Neural progenitor cell (in vitro differentiated cells): ENCODE results near the gene SCIN. TPM values are rescaled to one million over a fixed set of nuclear protein-coding genes. Genes with fewer than 3 reads are reported as not detected.

Source experiments
- DNase-seq: peaks from one replicate; pipeline ENCODE4 v3.0.0-alpha.2; 2016; ENCODE audit warnings: low spot score
- H2AFZ ChIP-seq: fragments of 200-600 bp; sonication (generic); replicated peaks from 2 replicates; pipeline ENCODE4 v1.6.1; 2016; ENCODE audit warnings: antibody characterized with exemption
- H3F3A ChIP-seq: fragments of 200-600 bp; sonication (generic); 2 replicates; pipeline ENCODE4 v1.6.1; 2016; ENCODE audit warnings: antibody characterized with exemption, low read depth
- H3K27ac ChIP-seq: fragments of 200-600 bp; sonication (generic); 2 replicates; pipeline ENCODE4 v1.5.1; 2016; ENCODE audit warnings: mild to moderate bottlenecking
- H3K27me3 ChIP-seq: fragments of 200-600 bp; sonication (generic); 2 replicates; pipeline ENCODE4 v1.6.1; 2016; ENCODE audit warnings: mild to moderate bottlenecking, moderate library complexity
- H3K36me3 ChIP-seq: fragments of 200-600 bp; sonication (generic); 2 replicates; pipeline ENCODE4 v1.5.1; 2016
- H3K4me1 ChIP-seq: fragments of 200-600 bp; sonication (generic); 2 replicates; pipeline ENCODE4 v1.6.1; 2016; ENCODE audit warnings: mixed run types
- H3K4me2 ChIP-seq: fragments of 200-600 bp; sonication (generic); 2 replicates; pipeline ENCODE4 v1.6.1; 2016
- H3K4me3 ChIP-seq: fragments of 200-600 bp; sonication (generic); 2 replicates; pipeline ENCODE4 v1.5.1; 2016
- H3K79me2 ChIP-seq: fragments of 200-600 bp; sonication (generic); 2 replicates; pipeline ENCODE4 v1.6.1; 2016; ENCODE audit warnings: low read depth
- H3K9ac ChIP-seq: fragments of 200-600 bp; sonication (generic); 2 replicates; pipeline ENCODE4 v1.6.1; 2016
- H3K9me3 ChIP-seq: fragments of 200-600 bp; sonication (generic); 2 replicates; pipeline ENCODE4 v1.5.1; 2016; ENCODE audit warnings: low read depth
- H4K20me1 ChIP-seq: fragments of 200-600 bp; sonication (generic); 2 replicates; pipeline ENCODE4 v1.6.1; 2016; ENCODE audit warnings: low read depth
- H3K27ac Mint-ChIP-seq: 3 replicates; pipeline ENCODE4 v1.8.0; 2021; ENCODE audit warnings: mixed read lengths
- H3K27me3 Mint-ChIP-seq: 2 replicates; pipeline ENCODE4 v1.8.0; 2022; ENCODE audit warnings: low read depth, mild to moderate bottlenecking, inconsistent platforms, moderate library complexity, mixed read lengths; ENCODE audit not compliant: insufficient read depth
- H3K36me3 Mint-ChIP-seq: 3 replicates; pipeline ENCODE4 v1.8.0; 2021; ENCODE audit warnings: mixed read lengths
- H3K4me1 Mint-ChIP-seq: 3 replicates; pipeline ENCODE4 v1.8.0; 2021; ENCODE audit warnings: mixed read lengths
- H3K4me3 Mint-ChIP-seq: 3 replicates; pipeline ENCODE4 v1.8.0; 2021; ENCODE audit warnings: mild to moderate bottlenecking, moderate library complexity, mixed read lengths
- H3K9me3 Mint-ChIP-seq: 3 replicates; pipeline ENCODE4 v1.8.0; 2020; ENCODE audit warnings: mixed read lengths
- CTCF ChIP-seq: fragments of 200-600 bp; sonication (generic); IDR thresholded peaks from 2 replicates; pipeline ENCODE4 v1.5.1; 2017; ENCODE audit warnings: antibody characterized with exemption, mild to moderate bottlenecking
- EZH2 ChIP-seq: fragments of 200-600 bp; sonication (generic); IDR thresholded peaks from 2 replicates; pipeline ENCODE4 v1.6.1; 2017; ENCODE audit warnings: antibody characterized with exemption, mild to moderate bottlenecking, moderate library complexity
- EZH2phosphoT487 ChIP-seq: fragments of 200-600 bp; sonication (generic); IDR thresholded peaks from 2 replicates; pipeline ENCODE4 v1.6.1; 2017; ENCODE audit warnings: antibody characterized with exemption
- total RNA-seq: library from RNA; depleted of rRNA; stranded (reverse); fragments of >200 nt; gene quantifications from 2 replicates; pipeline ENCODE4 v1.2.3, GENCODE V29; 2015; ENCODE audit warnings: low replicate concordance

SCIN gene
- total RNA-seq, 1 donor from 2014 or later = not detected

GRCh38 chr7:12595148-12595547 lies 24.6 kb downstream of the SCIN start:
- Histone ChIP-seq H3K27ac (no peak overlapping the region), H3K4me1 (no peaks in the 10 kb centered on the region), H3K36me3 (no peaks in the 10 kb centered on the region), H3K9me3 (no peaks in the 10 kb centered on the region), H3K4me3 (no peak overlapping the region), H3K9ac (no peak overlapping the region), H3F3A (no peaks in the 10 kb centered on the region), H2AFZ (no peak overlapping the region), H3K4me2 (no peak overlapping the region), H4K20me1 (no peaks in the 10 kb centered on the region), H3K27me3 (no peaks in the 10 kb centered on the region), H3K79me2 (no peaks in the 10 kb centered on the region)
- Mint-ChIP-seq H3K4me3 (no peak overlapping the region), H3K36me3 (no peaks in the 10 kb centered on the region), H3K27me3 (no peaks in the 10 kb centered on the region), H3K27ac (no peak overlapping the region), H3K9me3 (peaks cover 5% of the 10 kb centered on the region), H3K4me1 (no peaks in the 10 kb centered on the region)
- TF ChIP-seq CTCF = no peak
- no peak for TF ChIP-seq EZH2phosphoT487
- TF ChIP-seq EZH2 = no peak
- no peak for DNase-seq

- H2AFZ ChIP-seq = no peak overlapping the region
- H3K36me3 ChIP-seq = no peaks in the 10 kb centered on the region
- no peak for DNase-seq
- Mint-ChIP-seq H3K27ac (no peak overlapping the region), H3K36me3 (no peaks in the 10 kb centered on the region), H3K4me3 (no peak overlapping the region), H3K27me3 (peaks cover 2% of the 10 kb centered on the region), H3K4me1 (no peaks in the 10 kb centered on the region), H3K9me3 (peaks cover 5% of the 10 kb centered on the region)
- no peaks in the 10 kb centered on the region for H3K9me3 ChIP-seq
- no peaks in the 10 kb centered on the region for H3K27me3 ChIP-seq
- no peak overlapping the region for H3K27ac ChIP-seq
- H4K20me1 ChIP-seq = no peaks in the 10 kb centered on the region
- TF ChIP-seq CTCF (no peak), EZH2phosphoT487 (no peak)
- H3K4me3 ChIP-seq = no peak overlapping the region
- no peaks in the 10 kb centered on the region for H3F3A ChIP-seq
- H3K9ac ChIP-seq = no peak overlapping the region
- H3K79me2 ChIP-seq = no peaks in the 10 kb centered on the region
- H3K4me1 ChIP-seq = no peaks in the 10 kb centered on the region
- H3K4me2 ChIP-seq = no peak overlapping the region
Measured at GRCh38 chr7:12596225-12596790, 25.8 kb downstream of the SCIN start.

- Mint-ChIP-seq H3K4me3 (no peak overlapping the region), H3K36me3 (no peaks in the 10 kb centered on the region), H3K27me3 (peaks cover 5% of the 10 kb centered on the region), H3K27ac (no peak overlapping the region), H3K9me3 (peaks cover 15% of the 10 kb centered on the region), H3K4me1 (no peaks in the 10 kb centered on the region)
- Histone ChIP-seq H2AFZ (no peak overlapping the region), H3F3A (no peaks in the 10 kb centered on the region), H3K4me2 (no peak overlapping the region), H3K4me3 (no peak overlapping the region), H3K4me1 (no peaks in the 10 kb centered on the region), H4K20me1 (no peaks in the 10 kb centered on the region), H3K27me3 (no peaks in the 10 kb centered on the region), H3K9me3 (no peaks in the 10 kb centered on the region), H3K27ac (no peak overlapping the region), H3K36me3 (no peaks in the 10 kb centered on the region), H3K9ac (no peak overlapping the region), H3K79me2 (no peaks in the 10 kb centered on the region)
- no peak for TF ChIP-seq EZH2phosphoT487
- DNase-seq = no peak
Measured at GRCh38 chr7:12601302-12601869, 30.9 kb downstream of the SCIN start.

- Histone ChIP-seq H3K4me2 (no peak overlapping the region), H3K9me3 (no peaks in the 10 kb centered on the region), H4K20me1 (no peaks in the 10 kb centered on the region), H3K79me2 (no peaks in the 10 kb centered on the region), H2AFZ (peak overlapping the region; percentile 53), H3F3A (no peaks in the 10 kb centered on the region), H3K4me1 (no peaks in the 10 kb centered on the region), H3K27me3 (no peaks in the 10 kb centered on the region), H3K36me3 (no peaks in the 10 kb centered on the region), H3K27ac (no peak overlapping the region), H3K4me3 (no peak overlapping the region), H3K9ac (no peak overlapping the region)
- H3K9me3 Mint-ChIP-seq = peaks cover 10% of the 10 kb centered on the region
- peaks cover 2% of the 10 kb centered on the region for H3K4me1 Mint-ChIP-seq
- TF ChIP-seq CTCF = no peak
- TF ChIP-seq EZH2 = no peak
- no peak for TF ChIP-seq EZH2phosphoT487
- H3K4me3 Mint-ChIP-seq = no peak overlapping the region
- H3K27ac Mint-ChIP-seq = peak overlapping the region; percentile 59
- no peaks in the 10 kb centered on the region for H3K36me3 Mint-ChIP-seq
- no peak for DNase-seq
- no peaks in the 10 kb centered on the region for H3K27me3 Mint-ChIP-seq
Measured at GRCh38 chr7:12607134-12607533, 36.6 kb downstream of the SCIN start.
